ENCODE data around the gene BCAT1.

GRCh38 chr12:24900196-24900595, 48.7 kb downstream of the BCAT1 start:
- TF ChIP-seq CTCF (IDR thresholded peaks at IDR 0.05) (no peak), POLR2A (IDR thresholded peaks at IDR 0.05) (no peak)

All from Peyer's patch (tissue), 4 donors.